ENCODE measurements around the gene PLPPR3.
"Not testable (repeated sequence)": the region's sequence is repeated elsewhere in the genome, so short reads cannot be mapped to it uniquely, and the experiment has no call there.

The PLPPR3 gene

DNA sequence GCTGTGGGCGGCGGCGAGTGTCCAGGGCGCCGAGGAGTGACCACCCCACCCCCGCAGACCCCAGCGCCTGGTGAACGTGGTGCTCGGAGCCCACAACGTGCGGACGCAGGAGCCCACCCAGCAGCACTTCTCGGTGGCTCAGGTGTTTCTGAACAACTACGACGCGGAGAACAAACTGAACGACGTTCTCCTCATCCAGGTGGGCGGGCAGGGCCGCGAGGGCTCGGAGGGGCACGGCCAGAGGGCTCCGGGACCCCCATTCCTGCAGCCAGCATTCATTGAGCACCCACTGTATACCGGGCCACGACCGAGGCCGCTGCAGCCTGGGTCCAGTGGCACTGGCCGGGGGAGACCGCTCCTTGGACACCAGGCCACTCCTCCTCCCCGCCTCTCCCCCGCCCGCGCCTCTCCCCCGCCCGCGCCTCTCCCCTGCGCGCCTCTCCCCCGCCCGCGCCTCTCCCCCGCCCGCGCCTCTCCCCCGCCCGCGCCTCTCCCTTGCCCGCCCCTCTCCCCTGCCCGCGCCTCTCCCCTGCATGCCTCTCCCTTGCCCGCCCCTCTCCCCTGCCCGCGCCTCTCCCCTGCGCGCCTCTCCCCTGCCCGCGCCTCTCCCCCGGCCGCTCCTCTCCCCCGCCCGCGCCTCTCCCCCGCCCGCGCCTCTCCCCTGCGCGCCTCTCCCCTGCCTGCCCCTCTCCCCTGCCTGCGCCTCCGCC is 22.2 kb upstream of the PLPPR3 start:
- DNase-seq (ENCODE audit: low spot score): peak; percentile 58
- H3K27ac ChIP-seq: no peak overlapping the region
- H3K4me3 ChIP-seq: peak overlapping the region; percentile 58
- TF ChIP-seq CTCF (IDR thresholded peaks at IDR 0.05): no peak

DNA sequence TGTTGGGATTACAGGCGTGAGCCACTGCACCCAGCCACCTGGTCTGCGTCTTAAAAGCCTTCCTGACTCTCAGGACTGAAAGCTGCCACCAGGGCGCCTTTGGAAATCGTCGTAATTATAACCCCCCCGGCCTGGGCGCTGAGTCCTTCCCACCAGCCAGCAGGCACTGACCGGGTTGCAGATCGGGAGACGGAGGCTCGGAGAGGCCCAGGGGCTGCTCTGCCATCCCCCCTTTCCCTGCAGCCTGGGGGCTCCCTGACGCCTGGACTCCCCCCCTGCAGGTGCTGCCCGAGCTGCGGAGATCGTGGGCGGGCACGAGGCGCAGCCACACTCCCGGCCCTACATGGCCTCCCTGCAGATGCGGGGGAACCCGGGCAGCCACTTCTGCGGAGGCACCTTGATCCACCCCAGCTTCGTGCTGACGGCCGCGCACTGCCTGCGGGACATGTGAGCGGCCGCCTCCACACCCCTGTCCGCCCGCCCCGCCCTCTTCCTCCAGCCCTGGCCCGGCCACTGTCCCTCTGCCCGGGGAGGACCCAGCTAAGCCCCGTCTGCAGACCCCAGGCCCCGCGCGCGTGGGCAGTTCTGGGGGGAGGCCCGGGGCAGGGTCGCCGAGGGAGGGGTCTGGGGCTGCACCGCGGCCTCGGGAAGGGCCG is 21.6 kb upstream of the PLPPR3 start:
- DNase-seq (ENCODE audit: low spot score): peak; percentile 68
- H3K4me3 ChIP-seq: peak overlapping the region; percentile 58

GRCh38 chr19:842802-843179 is 21.0 kb upstream of the PLPPR3 start:
- H3K4me3 ChIP-seq; DNase-seq (ENCODE audit: low spot score); H3K27ac ChIP-seq: not testable (repeated sequence)

More for the DNA sequence above, 21.6 kb upstream of the PLPPR3 start:
- H3K27ac ChIP-seq: no peak overlapping the region
- TF ChIP-seq CTCF (IDR thresholded peaks at IDR 0.05): no peak

DNA sequence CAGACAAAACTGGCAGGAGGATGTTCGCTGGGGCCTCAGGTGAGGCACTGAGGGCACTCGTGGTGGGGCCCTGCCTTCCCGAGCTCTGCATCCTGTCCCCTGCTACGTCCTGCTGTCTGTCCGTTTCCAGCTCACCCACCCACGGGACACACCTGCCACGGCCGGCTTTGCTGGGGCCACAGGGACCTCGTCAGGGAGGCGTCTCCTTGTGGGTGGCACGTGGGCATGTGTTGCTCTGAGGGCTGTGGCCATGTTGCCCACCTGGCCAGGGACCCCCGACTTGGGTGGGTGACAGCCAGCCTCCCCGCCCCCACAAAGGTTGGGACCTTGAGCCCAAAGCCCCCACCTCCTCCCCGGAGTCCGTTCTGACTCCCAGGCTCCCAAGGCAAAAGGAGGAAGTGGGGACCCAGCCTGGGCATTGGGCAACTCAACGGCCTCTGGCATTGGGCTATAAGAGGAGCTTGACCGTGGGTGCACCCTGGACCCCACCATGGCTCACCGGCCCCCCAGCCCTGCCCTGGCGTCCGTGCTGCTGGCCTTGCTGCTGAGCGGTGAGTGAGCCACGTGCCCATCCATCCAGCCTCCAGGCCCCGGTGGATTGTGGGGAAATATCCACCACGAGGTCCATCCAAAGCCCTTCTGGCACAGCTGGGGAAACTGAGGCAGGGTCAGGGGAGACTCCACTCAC is 18.9 kb upstream of the PLPPR3 start, which contains the start of gene PRTN3:
Gene PRTN3, plus strand, starts transcription at position 481 of the 688 bp plus-strand sequence. Its CDS starts 10 bp downstream, at position 491.
- no peak for TF ChIP-seq CTCF (IDR thresholded peaks at IDR 0.05)
- no peak for DNase-seq (ENCODE audit: low spot score)
- H3K4me3 ChIP-seq: no peak within 1 kb of the TSS

DNA sequence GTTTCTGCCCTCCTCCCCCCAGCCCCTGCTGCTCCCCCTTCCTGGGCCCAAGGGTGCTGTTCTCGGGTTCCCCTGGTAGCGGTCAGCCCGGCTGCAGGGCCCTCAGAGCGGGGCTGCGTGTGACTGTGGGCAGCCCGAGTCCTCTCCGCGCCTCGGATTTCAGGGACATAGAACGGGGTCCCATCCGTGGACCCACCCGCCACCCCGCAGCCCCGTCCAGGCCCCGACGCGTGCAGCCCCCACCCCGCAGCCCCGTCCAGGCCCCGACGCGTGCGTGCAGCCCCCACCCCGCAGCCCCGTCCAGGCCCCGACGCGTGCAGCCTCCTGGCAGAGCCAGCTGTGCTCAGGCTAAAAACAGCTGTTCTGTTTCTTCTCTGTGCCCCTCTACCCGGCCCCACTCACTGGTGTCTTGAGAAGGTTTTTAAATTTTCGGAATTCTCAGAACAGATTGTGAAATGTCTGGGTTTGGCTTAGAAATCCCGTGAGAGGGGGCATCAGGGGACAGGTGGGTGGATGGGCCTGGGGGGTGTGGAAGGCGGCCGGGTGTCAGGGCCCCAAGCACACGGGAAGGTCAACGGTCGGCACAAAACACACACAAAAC is 13.6 kb upstream of the PLPPR3 start:
- DNase-seq (ENCODE audit: low spot score): no peak
- Histone ChIP-seq H3K27ac (no peak overlapping the region), H3K4me3 (no peak overlapping the region)
- no peak for TF ChIP-seq CTCF (IDR thresholded peaks at IDR 0.05)

More for the DNA sequence above, 18.9 kb upstream of the PLPPR3 start, which contains the start of gene PRTN3:
- no peak within 1 kb of the TSS for H3K27ac ChIP-seq

GRCh38 chr19:834216-834615 is 12.5 kb upstream of the PLPPR3 start:
- TF ChIP-seq CTCF (IDR thresholded peaks at IDR 0.05): no peak

More at GRCh38 chr19:834216-834615, 12.5 kb upstream of the PLPPR3 start:
- H3K27ac ChIP-seq: no peak overlapping the region
- DNase-seq (ENCODE audit: low spot score): no peak
- no peak overlapping the region for H3K4me3 ChIP-seq

All from coronary artery (tissue), 2 donors.